ENCODE measurements around the gene ADCY9.
"Not testable (repeated sequence)": the region's sequence is repeated elsewhere in the genome, so short reads cannot be mapped to it uniquely, and the experiment has no call there.

Gene ADCY9

GRCh38 chr16:3974751-3975150 lies 141.5 kb downstream of the ADCY9 start:
- DNase-seq (ENCODE audit: low spot score): no peak

GRCh38 chr16:3971706-3972105 lies 144.5 kb downstream of the ADCY9 start:
- DNase-seq (ENCODE audit: low spot score): no peak

- DNase-seq (ENCODE audit: low spot score): no peak
These were observed 145.0 kb downstream of the ADCY9 start for GRCh38 chr16:3971261-3971660.

- no peak for DNase-seq (ENCODE audit: low spot score)
These were observed 147.7 kb downstream of the ADCY9 start for GRCh38 chr16:3968551-3968950.

GRCh38 chr16:3966681-3967080 lies 149.6 kb downstream of the ADCY9 start:
- no peak for DNase-seq (ENCODE audit: low spot score)

GRCh38 chr16:3965781-3966582 lies 150.3 kb downstream of the ADCY9 start:
- DNase-seq (ENCODE audit: low spot score): no peak

- no peak for DNase-seq (ENCODE audit: low spot score)
These were observed 150.9 kb downstream of the ADCY9 start for GRCh38 chr16:3965306-3965705.

- DNase-seq (ENCODE audit: low spot score): no peak
These were observed 151.5 kb downstream of the ADCY9 start for GRCh38 chr16:3964686-3965290.

- no peak for DNase-seq (ENCODE audit: low spot score)
These were observed 152.2 kb downstream of the ADCY9 start for GRCh38 chr16:3963886-3964685.

- peak; percentile 26 for DNase-seq (ENCODE audit: low spot score)
These were observed 153.0 kb downstream of the ADCY9 start for GRCh38 chr16:3963203-3963602.

GRCh38 chr16:3961449-3961849 lies 154.8 kb downstream of the ADCY9 start:
- peak; percentile 63 for DNase-seq (ENCODE audit: low spot score)

- not testable (repeated sequence) for DNase-seq (ENCODE audit: low spot score)
These were observed 156.2 kb downstream of the ADCY9 start for GRCh38 chr16:3959926-3960590.

GRCh38 chr16:3959148-3959547 lies 157.1 kb downstream of the ADCY9 start:
- DNase-seq (ENCODE audit: low spot score): no peak

- no peak for DNase-seq (ENCODE audit: low spot score)
These were observed 158.8 kb downstream of the ADCY9 start for GRCh38 chr16:3957344-3957980.

- no peak for DNase-seq (ENCODE audit: low spot score)
These were observed 161.8 kb downstream of the ADCY9 start for GRCh38 chr16:3954411-3954921.

GRCh38 chr16:3953728-3954410 lies 162.4 kb downstream of the ADCY9 start:
- DNase-seq (ENCODE audit: low spot score): no peak

- DNase-seq (ENCODE audit: low spot score): peak; percentile 46
These were observed 163.5 kb downstream of the ADCY9 start for GRCh38 chr16:3952737-3953131.

GRCh38 chr16:3951861-3952736 lies 164.1 kb downstream of the ADCY9 start:
- no peak for DNase-seq (ENCODE audit: low spot score)

GRCh38 chr16:3951380-3951779 lies 164.9 kb downstream of the ADCY9 start:
- not testable (repeated sequence) for DNase-seq (ENCODE audit: low spot score)

All from Ammon's horn (tissue), 1 donor.